GM10266 (cell line): Measurements from ENCODE around the gene TEX26.

Experiments
- DNase-seq: peaks from one replicate; pipeline ENCODE4 v3.0.0; 2012; ENCODE audit errors: extremely low spot score
- TF ChIP-seq, protein P1 (sequence below): IDR thresholded peaks from 2 replicates; pipeline ENCODE4 v1.5.1; 2012; ENCODE audit warnings: mild to moderate bottlenecking, low read depth; ENCODE audit not compliant: control insufficient read depth, insufficient read depth; ENCODE audit errors: missing control alignments

TEX26 gene

DNA sequence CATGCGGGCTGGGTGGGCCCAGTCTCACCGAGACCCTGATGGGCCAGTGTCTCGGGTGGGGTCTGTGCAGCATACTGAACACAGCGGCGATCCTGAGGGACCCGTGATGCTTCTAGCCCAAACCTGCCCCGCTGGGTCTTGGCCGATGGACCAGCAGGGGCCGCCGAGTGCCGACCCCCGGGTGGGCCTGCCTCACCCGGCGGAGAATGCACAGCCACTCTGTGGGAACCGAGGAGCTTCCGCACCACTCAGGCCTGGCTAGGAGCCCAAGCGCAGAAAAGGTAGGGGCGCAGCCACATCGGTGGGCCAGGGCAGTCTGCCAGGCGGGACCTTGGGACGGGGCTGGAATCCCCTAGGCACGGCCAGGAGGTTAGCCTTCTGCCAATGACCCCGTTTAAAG is 72.6 kb downstream of the TEX26 start:
- TF ChIP-seq, protein P1, sequence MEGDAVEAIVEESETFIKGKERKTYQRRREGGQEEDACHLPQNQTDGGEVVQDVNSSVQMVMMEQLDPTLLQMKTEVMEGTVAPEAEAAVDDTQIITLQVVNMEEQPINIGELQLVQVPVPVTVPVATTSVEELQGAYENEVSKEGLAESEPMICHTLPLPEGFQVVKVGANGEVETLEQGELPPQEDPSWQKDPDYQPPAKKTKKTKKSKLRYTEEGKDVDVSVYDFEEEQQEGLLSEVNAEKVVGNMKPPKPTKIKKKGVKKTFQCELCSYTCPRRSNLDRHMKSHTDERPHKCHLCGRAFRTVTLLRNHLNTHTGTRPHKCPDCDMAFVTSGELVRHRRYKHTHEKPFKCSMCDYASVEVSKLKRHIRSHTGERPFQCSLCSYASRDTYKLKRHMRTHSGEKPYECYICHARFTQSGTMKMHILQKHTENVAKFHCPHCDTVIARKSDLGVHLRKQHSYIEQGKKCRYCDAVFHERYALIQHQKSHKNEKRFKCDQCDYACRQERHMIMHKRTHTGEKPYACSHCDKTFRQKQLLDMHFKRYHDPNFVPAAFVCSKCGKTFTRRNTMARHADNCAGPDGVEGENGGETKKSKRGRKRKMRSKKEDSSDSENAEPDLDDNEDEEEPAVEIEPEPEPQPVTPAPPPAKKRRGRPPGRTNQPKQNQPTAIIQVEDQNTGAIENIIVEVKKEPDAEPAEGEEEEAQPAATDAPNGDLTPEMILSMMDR: no peak
- no peak for DNase-seq

DNA sequence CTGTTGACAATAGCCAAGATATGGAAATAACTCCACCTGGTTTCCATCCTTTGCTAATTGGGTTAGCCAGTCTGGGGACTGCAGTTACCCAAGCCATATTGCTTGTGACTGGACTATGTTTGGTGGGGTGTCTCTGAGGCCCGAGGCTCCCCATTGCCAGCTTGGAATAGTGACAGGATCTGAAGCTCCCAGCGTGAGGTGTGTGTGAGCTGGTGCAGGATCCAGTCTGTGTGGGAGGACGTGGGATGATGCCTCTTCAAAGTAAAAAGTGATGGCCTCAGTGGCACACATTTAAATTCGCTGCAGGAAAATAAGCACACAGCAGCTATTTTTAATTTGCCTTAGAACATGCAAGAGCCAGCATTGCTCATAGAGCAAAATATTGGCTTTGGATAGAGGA is 75.0 kb downstream of the TEX26 start:
- DNase-seq: no peak
- TF ChIP-seq, protein P1: no peak

DNA sequence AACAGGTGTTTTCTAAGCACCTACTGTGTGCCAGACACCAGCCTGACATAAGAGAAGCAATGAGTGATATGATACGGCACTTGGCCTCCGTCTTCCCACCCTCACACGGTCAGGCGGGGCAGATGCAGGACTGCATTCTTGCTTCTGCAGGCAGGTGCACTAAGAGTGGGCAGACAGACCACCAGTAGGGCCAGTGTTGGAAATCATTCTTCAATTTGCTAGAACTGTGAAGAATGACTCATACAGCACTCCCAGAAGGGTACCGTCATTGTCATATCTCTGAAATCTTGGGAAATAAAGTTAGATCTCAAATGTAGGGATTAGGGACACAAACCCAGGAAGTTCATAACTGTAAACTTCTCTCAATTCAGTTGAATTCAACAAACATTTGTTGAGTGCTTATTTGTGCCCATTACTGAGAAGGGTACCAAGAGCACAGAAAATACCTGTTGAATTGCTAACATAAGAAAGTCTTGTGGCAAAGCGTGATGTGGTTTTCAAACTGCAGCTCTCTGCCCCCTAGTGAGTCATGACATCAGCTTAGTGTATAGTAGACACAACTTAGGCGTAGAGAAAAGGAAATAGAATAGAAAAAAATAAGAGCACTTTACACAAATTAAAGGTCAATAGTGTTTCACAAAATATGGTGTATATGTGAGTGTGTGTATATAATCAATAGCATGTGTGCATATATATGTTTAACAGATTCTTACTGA is 76.1 kb downstream of the TEX26 start:
- TF ChIP-seq, protein P1: no peak
- no peak for DNase-seq

DNA sequence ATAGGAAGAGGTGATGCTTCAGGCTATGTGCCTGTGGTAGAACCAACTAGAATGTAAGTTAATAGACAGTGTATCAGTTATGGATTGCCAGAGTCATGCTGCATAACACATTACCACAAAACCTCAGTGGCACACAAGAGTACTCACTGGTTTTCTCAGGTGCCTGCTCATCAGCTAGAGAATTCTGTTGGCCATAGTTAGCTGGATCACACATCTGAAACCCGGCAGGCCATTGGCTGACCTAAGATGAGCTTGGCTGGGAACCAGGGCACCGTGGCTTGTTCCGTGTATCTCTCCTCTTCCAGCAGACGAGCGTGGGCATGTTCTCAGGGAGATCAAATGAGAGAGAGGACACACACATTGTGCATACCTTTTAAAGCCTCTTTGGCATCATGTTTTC is 76.7 kb downstream of the TEX26 start:
- TF ChIP-seq, protein P1: no peak
- no peak for DNase-seq

DNA sequence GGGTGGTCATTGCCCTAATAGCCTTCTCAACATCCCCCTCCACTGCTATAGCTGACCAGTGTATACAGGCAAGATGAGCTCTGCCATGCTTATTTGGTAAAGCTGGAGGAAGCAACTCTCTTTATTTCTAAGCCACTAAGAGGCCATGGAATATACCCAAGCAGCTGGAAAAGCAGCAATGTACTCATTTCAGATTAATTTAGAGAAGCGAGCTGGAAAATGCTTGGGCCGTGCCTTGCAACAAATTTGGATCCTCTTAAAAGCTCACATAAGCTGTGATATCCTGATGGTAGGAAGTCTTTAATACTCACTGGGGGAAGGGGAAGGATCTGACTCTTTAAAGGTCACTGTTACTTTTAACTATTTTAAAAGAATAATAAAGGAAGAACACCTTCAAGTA is 77.8 kb downstream of the TEX26 start:
- TF ChIP-seq, protein P1: no peak
- no peak for DNase-seq

DNA sequence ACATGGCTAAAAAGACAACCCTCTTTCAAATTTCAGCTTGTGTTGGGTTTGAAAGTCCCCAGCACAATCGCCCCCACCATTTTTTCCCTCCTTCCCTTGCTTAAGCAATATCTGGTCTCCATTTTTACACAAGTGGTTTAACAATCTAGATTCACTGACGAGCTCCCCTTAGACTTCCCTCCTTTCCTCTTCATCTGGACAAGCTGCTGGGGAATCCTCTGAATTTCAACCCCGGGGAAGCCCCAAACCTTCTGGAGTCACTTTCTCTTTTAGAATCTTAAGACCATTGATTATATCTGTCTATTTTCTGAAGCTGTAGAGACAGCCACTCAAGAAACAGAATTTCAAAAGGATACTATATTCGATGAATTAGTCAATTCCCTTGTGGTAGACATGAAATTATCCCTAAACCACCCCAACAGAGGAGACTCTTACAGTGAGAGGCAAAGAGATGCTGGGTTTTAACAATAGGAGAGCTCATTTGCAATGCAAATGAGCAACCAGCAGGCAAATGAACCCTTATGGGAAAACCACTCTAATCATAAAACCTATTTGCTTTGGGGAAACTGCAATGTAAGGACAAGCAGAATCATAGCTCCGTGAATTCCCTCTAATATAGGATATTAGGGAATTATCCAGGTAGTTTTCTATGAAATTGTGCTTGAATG is 78.9 kb downstream of the TEX26 start:
- TF ChIP-seq, protein P1: no peak
- peak; percentile 22 for DNase-seq
